Loucy (cell line): ENCODE results near the gene PPME1.

Source experiments
- H2AFZ ChIP-seq: fragments of 200-600 bp; sonication (generic); 2 replicates; pipeline ENCODE4 v1.6.0; 2016; ENCODE audit warnings: antibody characterized with exemption, mild to moderate bottlenecking, low read length, moderate library complexity
- H3F3A ChIP-seq: fragments of 200-600 bp; 2 replicates; pipeline ENCODE4 v1.6.0; 2016; ENCODE audit warnings: antibody characterized with exemption, low read depth, mild to moderate bottlenecking
- H3K27me3 ChIP-seq: fragments of 200-600 bp; sonication (generic); 2 replicates; pipeline ENCODE4 v1.6.1; 2014; ENCODE audit warnings: low read length, mild to moderate bottlenecking; ENCODE audit not compliant: insufficient read depth, poor library complexity, severe bottlenecking
- H3K36me3 ChIP-seq: fragments of 200-600 bp; sonication (generic); 2 replicates; pipeline ENCODE4 v1.6.1; 2016; ENCODE audit warnings: low read length; ENCODE audit not compliant: insufficient read depth
- H3K4me1 ChIP-seq: fragments of 200-600 bp; sonication (generic); 2 replicates; pipeline ENCODE4 v1.5.1; 2014; ENCODE audit warnings: low read length, mild to moderate bottlenecking; ENCODE audit not compliant: insufficient read depth, poor library complexity, severe bottlenecking
- H3K4me2 ChIP-seq: fragments of 200-600 bp; sonication (generic); 2 replicates; pipeline ENCODE4 v1.6.0; 2014; ENCODE audit warnings: antibody characterized with exemption, low read length, low read depth, mild to moderate bottlenecking; ENCODE audit not compliant: poor library complexity, severe bottlenecking
- H3K4me3 ChIP-seq: fragments of 200-600 bp; sonication (generic); 2 replicates; pipeline ENCODE4 v1.5.1; 2014; ENCODE audit warnings: low read length, mild to moderate bottlenecking, mixed read lengths; ENCODE audit not compliant: poor library complexity, severe bottlenecking
- H3K79me2 ChIP-seq: fragments of 200-600 bp; sonication (generic); 2 replicates; pipeline ENCODE4 v1.6.1; 2014; ENCODE audit warnings: low read length; ENCODE audit not compliant: insufficient read depth
- H3K9ac ChIP-seq: fragments of 200-600 bp; sonication (generic); 2 replicates; pipeline ENCODE4 v1.6.0; 2014; ENCODE audit warnings: mild to moderate bottlenecking, low read depth, low read length, moderate library complexity; ENCODE audit not compliant: poor library complexity, severe bottlenecking
- H3K9me2 ChIP-seq: fragments of 200-600 bp; sonication (generic); replicated peaks from 2 replicates; pipeline ENCODE4 v1.6.1; 2016; ENCODE audit warnings: low read depth, low read length, mixed read lengths
- H3K9me3 ChIP-seq: fragments of 200-600 bp; sonication (generic); 2 replicates; pipeline ENCODE4 v1.6.1; 2014; ENCODE audit warnings: mild to moderate bottlenecking, antibody characterized with exemption, low read length, low read depth; ENCODE audit not compliant: insufficient read depth
- H4K20me1 ChIP-seq: fragments of 200-600 bp; sonication (generic); 2 replicates; pipeline ENCODE4 v1.6.0; 2014; ENCODE audit warnings: antibody characterized with exemption, low read length, mild to moderate bottlenecking; ENCODE audit not compliant: insufficient read depth, poor library complexity, severe bottlenecking
- EZH2phosphoT487 ChIP-seq: fragments of 200-600 bp; IDR thresholded peaks from 2 replicates; pipeline ENCODE4 v1.6.1; 2018; ENCODE audit warnings: antibody characterized with exemption, mild to moderate bottlenecking, moderate library complexity, borderline replicate concordance
- TF ChIP-seq, protein P1 (sequence below): fragments of 200-600 bp; sonication (generic); conservative IDR thresholded peaks from 2 replicates; pipeline ENCODE4 v1.5.1; 2014; ENCODE audit warnings: mild to moderate bottlenecking, antibody characterized with exemption, low read length

The PPME1 gene

DNA sequence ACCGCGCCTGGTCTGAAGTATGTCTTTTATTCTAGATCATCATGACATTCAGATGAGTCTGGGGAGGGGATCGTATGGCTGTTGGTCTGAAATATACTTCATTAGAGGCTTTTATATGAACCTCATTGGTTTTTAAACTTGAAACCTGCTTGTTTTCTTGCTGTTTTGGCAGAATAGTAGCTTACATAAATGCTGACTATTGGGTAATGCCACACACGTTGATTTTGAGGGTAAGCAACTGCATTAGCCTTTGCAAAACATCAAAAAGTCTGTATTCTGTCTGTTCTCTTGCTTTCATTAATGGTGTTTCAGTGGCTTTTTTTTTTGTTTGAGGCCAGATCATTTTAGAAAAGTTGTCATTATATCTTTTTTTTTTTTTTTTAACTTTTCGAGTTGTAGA, 14.2 kb downstream of the PPME1 start:
- no peak for TF ChIP-seq EZH2phosphoT487
- H4K20me1 ChIP-seq: peaks cover 4% of the 10 kb centered on the region
- no peak overlapping the region for H3K9ac ChIP-seq
- H3K27me3 ChIP-seq: no peaks in the 10 kb centered on the region
- H2AFZ ChIP-seq: no peak overlapping the region
- no peak overlapping the region for H3K4me3 ChIP-seq
- H3K9me3 ChIP-seq: no peaks in the 10 kb centered on the region
- peaks cover 79% of the 10 kb centered on the region for H3K79me2 ChIP-seq
- no peak overlapping the region for H3K4me2 ChIP-seq
- H3K4me1 ChIP-seq: peaks cover 15% of the 10 kb centered on the region
- no peaks in the 10 kb centered on the region for H3F3A ChIP-seq
- H3K9me2 ChIP-seq: no peaks in the 10 kb centered on the region
- H3K36me3 ChIP-seq: peaks cover 16% of the 10 kb centered on the region; the same call in 1 of the 2 replicates

DNA sequence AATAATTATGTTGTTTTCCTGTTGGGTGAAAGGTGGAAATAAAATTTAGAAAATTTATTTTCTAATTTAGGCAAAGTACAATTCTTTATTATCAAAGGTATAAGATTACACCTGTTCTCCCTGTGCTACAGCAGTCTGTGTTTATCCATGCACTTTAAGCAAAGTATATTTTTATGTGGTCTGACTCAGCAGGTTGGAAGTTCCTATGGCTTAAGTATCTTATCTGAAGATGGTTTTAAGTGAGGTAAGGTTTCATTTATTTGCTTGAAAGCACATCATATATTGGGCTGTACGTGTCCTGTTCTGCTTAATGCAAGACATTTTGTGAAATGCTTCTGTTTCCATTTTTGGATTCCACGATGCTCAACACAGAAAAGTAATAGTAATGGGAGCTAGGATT, 14.6 kb downstream of the PPME1 start:
- TF ChIP-seq, protein P1, sequence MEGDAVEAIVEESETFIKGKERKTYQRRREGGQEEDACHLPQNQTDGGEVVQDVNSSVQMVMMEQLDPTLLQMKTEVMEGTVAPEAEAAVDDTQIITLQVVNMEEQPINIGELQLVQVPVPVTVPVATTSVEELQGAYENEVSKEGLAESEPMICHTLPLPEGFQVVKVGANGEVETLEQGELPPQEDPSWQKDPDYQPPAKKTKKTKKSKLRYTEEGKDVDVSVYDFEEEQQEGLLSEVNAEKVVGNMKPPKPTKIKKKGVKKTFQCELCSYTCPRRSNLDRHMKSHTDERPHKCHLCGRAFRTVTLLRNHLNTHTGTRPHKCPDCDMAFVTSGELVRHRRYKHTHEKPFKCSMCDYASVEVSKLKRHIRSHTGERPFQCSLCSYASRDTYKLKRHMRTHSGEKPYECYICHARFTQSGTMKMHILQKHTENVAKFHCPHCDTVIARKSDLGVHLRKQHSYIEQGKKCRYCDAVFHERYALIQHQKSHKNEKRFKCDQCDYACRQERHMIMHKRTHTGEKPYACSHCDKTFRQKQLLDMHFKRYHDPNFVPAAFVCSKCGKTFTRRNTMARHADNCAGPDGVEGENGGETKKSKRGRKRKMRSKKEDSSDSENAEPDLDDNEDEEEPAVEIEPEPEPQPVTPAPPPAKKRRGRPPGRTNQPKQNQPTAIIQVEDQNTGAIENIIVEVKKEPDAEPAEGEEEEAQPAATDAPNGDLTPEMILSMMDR: no peak
- no peak for TF ChIP-seq EZH2phosphoT487
- Histone ChIP-seq H3K9me2 (no peaks in the 10 kb centered on the region), H3K27me3 (no peaks in the 10 kb centered on the region), H3K36me3 (peaks cover 20% of the 10 kb centered on the region; the same call in 1 of the 2 replicates), H3K9ac (no peak overlapping the region), H3K4me3 (no peak overlapping the region), H3K4me1 (peaks cover 15% of the 10 kb centered on the region), H3F3A (no peaks in the 10 kb centered on the region), H3K79me2 (peaks cover 79% of the 10 kb centered on the region), H3K4me2 (no peak overlapping the region), H3K9me3 (no peaks in the 10 kb centered on the region), H2AFZ (no peak overlapping the region), H4K20me1 (peaks cover 4% of the 10 kb centered on the region)

DNA sequence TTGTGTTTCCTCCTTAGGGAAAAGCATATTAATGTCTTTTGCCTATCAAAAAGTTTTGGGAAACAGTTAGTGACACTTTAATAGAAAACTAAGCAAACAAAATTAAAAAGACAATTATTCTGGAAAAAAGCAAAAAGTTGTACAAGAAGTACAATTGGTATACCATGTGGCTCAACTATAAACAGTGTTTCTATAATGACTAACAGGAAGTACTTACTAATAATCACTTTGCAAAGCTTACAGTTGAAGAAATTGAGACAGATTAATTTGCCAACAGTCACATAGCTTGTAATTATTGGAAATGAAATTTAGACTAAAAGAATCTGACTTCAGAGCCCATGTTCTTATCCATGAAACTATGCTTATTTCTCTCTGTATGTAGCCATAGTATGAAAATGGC, 24.7 kb downstream of the PPME1 start:
- H3K4me1 ChIP-seq: peaks cover 7% of the 10 kb centered on the region
- no peaks in the 10 kb centered on the region for H3F3A ChIP-seq
- no peak overlapping the region for H3K4me3 ChIP-seq
- no peak overlapping the region for H2AFZ ChIP-seq
- no peaks in the 10 kb centered on the region for H3K9me2 ChIP-seq
- peaks cover 12% of the 10 kb centered on the region for H3K36me3 ChIP-seq
- peaks cover 33% of the 10 kb centered on the region; the same call in 1 of the 2 replicates for H3K79me2 ChIP-seq
- H3K9me3 ChIP-seq: no peaks in the 10 kb centered on the region
- TF ChIP-seq, protein P1: no peak
- no peak for TF ChIP-seq EZH2phosphoT487
- H3K4me2 ChIP-seq: no peak overlapping the region
- no peak overlapping the region for H3K9ac ChIP-seq
- no peaks in the 10 kb centered on the region for H4K20me1 ChIP-seq
- no peaks in the 10 kb centered on the region for H3K27me3 ChIP-seq

DNA sequence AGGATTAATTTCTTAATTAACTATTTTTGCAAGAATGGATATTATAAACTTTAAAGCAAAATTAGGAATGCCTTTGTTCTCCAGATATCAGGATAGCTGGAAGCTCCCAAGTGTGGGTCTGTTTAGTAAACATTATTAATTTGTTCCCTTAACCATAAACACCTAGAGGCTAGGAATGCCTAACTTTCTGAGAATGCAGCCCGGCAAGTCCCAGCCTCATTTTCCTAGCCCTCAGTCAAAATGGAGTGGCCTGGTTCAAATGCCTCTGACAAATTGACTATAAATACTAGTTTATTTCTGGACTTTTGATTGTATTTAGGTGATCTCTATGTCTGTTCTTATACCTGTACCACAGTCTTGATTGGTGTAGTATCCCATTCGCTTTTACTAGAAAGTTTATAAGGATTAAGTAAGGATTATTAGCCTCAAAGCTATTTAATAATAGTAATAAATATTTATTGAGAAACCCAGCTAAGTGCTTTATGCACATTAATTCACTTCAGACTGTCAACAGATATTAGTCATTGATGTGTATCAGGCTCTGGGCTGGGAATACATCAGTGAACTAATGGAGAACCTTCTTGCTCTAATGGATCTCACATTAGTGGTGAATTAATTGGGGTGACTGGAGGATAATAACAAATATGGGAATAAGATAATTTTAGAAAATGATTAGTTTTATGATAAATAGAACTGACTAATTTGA, 25.8 kb downstream of the PPME1 start:
- Histone ChIP-seq H3K4me1 (peaks cover 7% of the 10 kb centered on the region), H3K9me2 (no peaks in the 10 kb centered on the region), H3K4me3 (no peak overlapping the region), H3F3A (no peaks in the 10 kb centered on the region), H3K9me3 (no peaks in the 10 kb centered on the region), H3K79me2 (peaks cover 22% of the 10 kb centered on the region; the same call in 1 of the 2 replicates), H3K27me3 (no peaks in the 10 kb centered on the region), H2AFZ (no peak overlapping the region), H3K36me3 (peaks cover 5% of the 10 kb centered on the region; the same call in 1 of the 2 replicates), H3K4me2 (no peak overlapping the region), H3K9ac (no peak overlapping the region), H4K20me1 (no peaks in the 10 kb centered on the region)
- TF ChIP-seq EZH2phosphoT487: no peak
- TF ChIP-seq, protein P1: no peak
